ENCODE measurements around the gene BCL2L1. TPM values are rescaled to one million over a fixed set of nuclear protein-coding genes. Genes with fewer than 3 reads are reported as not detected.
A peak's percentile ranks its signal among the peaks of the same experiment; 100 is the strongest.

BCL2L1 gene
- total RNA-seq, result 313 and 326 TPM in 2 replicates

GRCh38 chr20:31722257-31723068 is at the start of gene BCL2L1:
TSS of gene BCL2L1 (minus strand) at chr20:31722868. CDS start at chr20:31722218, 650 bp downstream.
- DNase-seq (ENCODE audit: low spot score), result peak; percentile 58
- H3K27me3 Mint-ChIP-seq (ENCODE audit: low read depth), result no peaks in the 10 kb centered on the region
- H3K4me1 Mint-ChIP-seq (ENCODE audit: low read depth), result peaks cover 17% of the 10 kb centered on the region
- H3K36me3 Mint-ChIP-seq (ENCODE audit: low read depth), result peaks cover 55% of the 10 kb centered on the region
- H3K27ac Mint-ChIP-seq, result peak within 1 kb of the TSS; percentile 97
- H3K9me3 Mint-ChIP-seq, result no peaks in the 10 kb centered on the region
- intact Hi-C loops (cut with micrococcal nuclease), result loop anchor here (1.0 to 10.0 kb wide), 7 partner anchors 17 to 208 kb away; partner anchors contain the start of genes HM13, ID1 and TPX2
- H3K4me3 Mint-ChIP-seq (ENCODE audit: low read depth), result peak within 1 kb of the TSS; percentile 97

- H3K27me3 Mint-ChIP-seq (ENCODE audit: low read depth), result no peaks in the 10 kb centered on the region
- intact Hi-C loops (cut with micrococcal nuclease), result no loop called here
Observed at GRCh38 chr20:31770243-31770642, 47.6 kb upstream of the BCL2L1 start.

GRCh38 chr20:31769681-31770080 is 47.0 kb upstream of the BCL2L1 start:
- Mint-ChIP-seq H3K36me3 (ENCODE audit: low read depth) (peaks cover 68% of the 10 kb centered on the region), H3K4me1 (ENCODE audit: low read depth) (peaks cover 11% of the 10 kb centered on the region), H3K4me3 (ENCODE audit: low read depth) (no peak overlapping the region), H3K9me3 (no peaks in the 10 kb centered on the region), H3K27me3 (ENCODE audit: low read depth) (no peaks in the 10 kb centered on the region), H3K27ac (no peak overlapping the region)
- intact Hi-C loops (cut with micrococcal nuclease), result no loop called here
- no peak for DNase-seq (ENCODE audit: low spot score)

More at GRCh38 chr20:31770243-31770642, 47.6 kb upstream of the BCL2L1 start:
- Mint-ChIP-seq H3K4me3 (ENCODE audit: low read depth) (no peak overlapping the region), H3K9me3 (no peaks in the 10 kb centered on the region), H3K27ac (no peak overlapping the region), H3K36me3 (ENCODE audit: low read depth) (peaks cover 67% of the 10 kb centered on the region), H3K4me1 (ENCODE audit: low read depth) (peaks cover 9% of the 10 kb centered on the region)
- DNase-seq (ENCODE audit: low spot score), result no peak

- Mint-ChIP-seq H3K4me3 (ENCODE audit: low read depth) (no peak overlapping the region), H3K4me1 (ENCODE audit: low read depth) (peaks cover 13% of the 10 kb centered on the region)
Observed at GRCh38 chr20:31767805-31768204, 45.1 kb upstream of the BCL2L1 start.

GRCh38 chr20:31764641-31765305 is 42.1 kb upstream of the BCL2L1 start:
- no peaks in the 10 kb centered on the region for H3K27me3 Mint-ChIP-seq (ENCODE audit: low read depth)
- intact Hi-C loops (cut with micrococcal nuclease), result no loop called here
- H3K4me3 Mint-ChIP-seq (ENCODE audit: low read depth), result no peak overlapping the region
- DNase-seq (ENCODE audit: low spot score), result no peak
- H3K9me3 Mint-ChIP-seq, result no peaks in the 10 kb centered on the region
- peak overlapping the region; percentile 35 for H3K27ac Mint-ChIP-seq
- peaks cover 11% of the 10 kb centered on the region for H3K4me1 Mint-ChIP-seq (ENCODE audit: low read depth)
- H3K36me3 Mint-ChIP-seq (ENCODE audit: low read depth), result peaks cover 76% of the 10 kb centered on the region

More at GRCh38 chr20:31767805-31768204, 45.1 kb upstream of the BCL2L1 start:
- no peaks in the 10 kb centered on the region for H3K27me3 Mint-ChIP-seq (ENCODE audit: low read depth)
- no peak for DNase-seq (ENCODE audit: low spot score)
- intact Hi-C loops (cut with micrococcal nuclease), result no loop called here
- H3K27ac Mint-ChIP-seq, result no peak overlapping the region
- no peaks in the 10 kb centered on the region for H3K9me3 Mint-ChIP-seq
- H3K36me3 Mint-ChIP-seq (ENCODE audit: low read depth), result peaks cover 67% of the 10 kb centered on the region

- Mint-ChIP-seq H3K4me3 (ENCODE audit: low read depth) (no peak overlapping the region), H3K27me3 (ENCODE audit: low read depth) (no peaks in the 10 kb centered on the region), H3K27ac (no peak overlapping the region), H3K4me1 (ENCODE audit: low read depth) (peaks cover 23% of the 10 kb centered on the region), H3K36me3 (ENCODE audit: low read depth) (peaks cover 78% of the 10 kb centered on the region), H3K9me3 (no peaks in the 10 kb centered on the region)
- intact Hi-C loops (cut with micrococcal nuclease), result no loop called here
- DNase-seq (ENCODE audit: low spot score), result no peak
Observed at GRCh38 chr20:31760519-31761240, 38.0 kb upstream of the BCL2L1 start.

- Mint-ChIP-seq H3K4me3 (ENCODE audit: low read depth) (no peak overlapping the region), H3K4me1 (ENCODE audit: low read depth) (peaks cover 18% of the 10 kb centered on the region), H3K27ac (no peak overlapping the region), H3K27me3 (ENCODE audit: low read depth) (no peaks in the 10 kb centered on the region), H3K36me3 (ENCODE audit: low read depth) (peaks cover 72% of the 10 kb centered on the region), H3K9me3 (no peaks in the 10 kb centered on the region)
- DNase-seq (ENCODE audit: low spot score), result no peak
- intact Hi-C loops (cut with micrococcal nuclease), result no loop called here
Observed at GRCh38 chr20:31759836-31760518, 37.3 kb upstream of the BCL2L1 start.

- intact Hi-C loops (cut with micrococcal nuclease), result no loop called here
- Mint-ChIP-seq H3K4me3 (ENCODE audit: low read depth) (no peak overlapping the region), H3K36me3 (ENCODE audit: low read depth) (peaks cover 64% of the 10 kb centered on the region)
Observed at GRCh38 chr20:31758991-31759390, 36.3 kb upstream of the BCL2L1 start.

GRCh38 chr20:31758521-31758920 is 35.9 kb upstream of the BCL2L1 start:
- Mint-ChIP-seq H3K27me3 (ENCODE audit: low read depth) (no peaks in the 10 kb centered on the region), H3K4me1 (ENCODE audit: low read depth) (peaks cover 19% of the 10 kb centered on the region), H3K4me3 (ENCODE audit: low read depth) (no peak overlapping the region), H3K27ac (no peak overlapping the region), H3K36me3 (ENCODE audit: low read depth) (peaks cover 66% of the 10 kb centered on the region), H3K9me3 (no peaks in the 10 kb centered on the region)
- intact Hi-C loops (cut with micrococcal nuclease), result no loop called here
- no peak for DNase-seq (ENCODE audit: low spot score)

More at GRCh38 chr20:31758991-31759390, 36.3 kb upstream of the BCL2L1 start:
- H3K9me3 Mint-ChIP-seq, result no peaks in the 10 kb centered on the region
- DNase-seq (ENCODE audit: low spot score), result no peak
- H3K27ac Mint-ChIP-seq, result no peak overlapping the region
- peaks cover 19% of the 10 kb centered on the region for H3K4me1 Mint-ChIP-seq (ENCODE audit: low read depth)
- H3K27me3 Mint-ChIP-seq (ENCODE audit: low read depth), result no peaks in the 10 kb centered on the region

GRCh38 chr20:31757254-31757653 is 34.6 kb upstream of the BCL2L1 start:
- no peak for DNase-seq (ENCODE audit: low spot score)
- Mint-ChIP-seq H3K27ac (no peak overlapping the region), H3K4me3 (ENCODE audit: low read depth) (no peak overlapping the region), H3K36me3 (ENCODE audit: low read depth) (peaks cover 64% of the 10 kb centered on the region), H3K27me3 (ENCODE audit: low read depth) (no peaks in the 10 kb centered on the region), H3K4me1 (ENCODE audit: low read depth) (peaks cover 21% of the 10 kb centered on the region), H3K9me3 (no peaks in the 10 kb centered on the region)
- intact Hi-C loops (cut with micrococcal nuclease), result no loop called here

- Mint-ChIP-seq H3K9me3 (no peaks in the 10 kb centered on the region), H3K4me1 (ENCODE audit: low read depth) (peaks cover 30% of the 10 kb centered on the region), H3K27me3 (ENCODE audit: low read depth) (no peaks in the 10 kb centered on the region), H3K36me3 (ENCODE audit: low read depth) (peaks cover 49% of the 10 kb centered on the region), H3K27ac (no peak overlapping the region), H3K4me3 (ENCODE audit: low read depth) (no peak overlapping the region)
- DNase-seq (ENCODE audit: low spot score), result no peak
- intact Hi-C loops (cut with micrococcal nuclease), result no loop called here
Observed at GRCh38 chr20:31751126-31751525, 28.5 kb upstream of the BCL2L1 start.

GRCh38 chr20:31749223-31749622 is 26.6 kb upstream of the BCL2L1 start:
- H3K36me3 Mint-ChIP-seq (ENCODE audit: low read depth), result peaks cover 61% of the 10 kb centered on the region
- no peaks in the 10 kb centered on the region for H3K27me3 Mint-ChIP-seq (ENCODE audit: low read depth)
- no peaks in the 10 kb centered on the region for H3K9me3 Mint-ChIP-seq
- no peak overlapping the region for H3K4me3 Mint-ChIP-seq (ENCODE audit: low read depth)
- intact Hi-C loops (cut with micrococcal nuclease), result no loop called here
- H3K27ac Mint-ChIP-seq, result no peak overlapping the region
- H3K4me1 Mint-ChIP-seq (ENCODE audit: low read depth), result peaks cover 29% of the 10 kb centered on the region
- DNase-seq (ENCODE audit: low spot score), result no peak
